ENCODE results near the gene APOBEC3G.

Gene APOBEC3G

GRCh38 chr22:39133871-39134270 is 56.8 kb downstream of the APOBEC3G start:
- no peak for DNase-seq
- no peak for ATAC-seq (ENCODE audit: insufficient read depth, low read depth)

DNA sequence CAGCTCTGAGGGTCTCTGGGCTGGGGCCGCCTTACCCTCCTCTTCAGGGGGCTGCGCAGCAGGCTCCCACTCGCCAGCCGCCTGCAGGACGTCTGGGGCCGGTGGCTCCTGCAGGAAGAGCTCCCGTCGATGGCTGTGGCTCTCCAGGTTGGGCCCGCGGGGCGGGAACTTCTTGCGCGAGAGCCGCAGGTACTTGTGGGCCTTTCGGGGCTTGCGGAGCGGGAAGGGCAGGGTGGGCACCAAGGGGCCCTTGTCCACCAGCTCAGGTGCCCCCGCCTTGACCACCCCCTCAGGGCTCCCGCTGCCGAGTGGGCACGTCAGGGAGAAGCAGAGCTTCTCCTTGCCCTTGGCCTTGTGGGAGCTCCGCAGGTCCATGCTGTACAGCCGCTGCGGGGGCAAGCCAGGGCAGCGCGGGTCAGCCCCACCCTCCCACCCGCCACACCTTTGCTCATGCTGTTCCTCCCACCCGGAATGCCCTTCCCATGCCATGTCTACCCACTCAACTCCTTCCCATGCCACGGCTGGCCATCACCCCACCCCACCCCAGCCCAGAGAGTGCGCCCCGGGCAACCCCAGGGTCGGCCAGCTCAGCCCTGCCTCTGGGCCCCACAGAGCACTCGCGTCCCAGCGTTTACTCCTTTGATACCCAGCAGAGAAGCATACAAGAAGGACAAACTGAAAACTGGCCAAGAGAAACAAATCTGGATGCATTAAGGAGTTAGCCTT is 57.5 kb downstream of the APOBEC3G start:
- no peak for DNase-seq
- no peaks in the 10 kb centered on the region for H3K27me3 ChIP-seq (ENCODE audit: insufficient read depth, low read length, poor library complexity)
- no peak overlapping the region for H2AFZ ChIP-seq (ENCODE audit: low read depth, low read length)
- TF ChIP-seq EZH2 (IDR thresholded peaks at IDR 0.05; ENCODE audit: borderline replicate concordance, low read depth, low read length, severe bottlenecking) (no peak), CTCF (IDR thresholded peaks at IDR 0.05; ENCODE audit: borderline replicate concordance, extremely low read depth, low read length, poor library complexity, severe bottlenecking) (no peak)
- H3K4me3 ChIP-seq (ENCODE audit: low read depth in 1 of 2, low read length in 2 of 2), result no peak overlapping the region
- H3K27ac ChIP-seq (ENCODE audit: low read length), result no peak overlapping the region
- no peaks in the 10 kb centered on the region for H3K36me3 ChIP-seq (ENCODE audit: insufficient read depth, low read length)
- no peak for ATAC-seq (ENCODE audit: insufficient read depth, low read depth)
- H3K79me2 ChIP-seq (ENCODE audit: insufficient read depth, low read length), result no peaks in the 10 kb centered on the region
- H3K4me1 ChIP-seq (ENCODE audit: insufficient read depth, low read length), result no peaks in the 10 kb centered on the region
- H3K4me2 ChIP-seq (ENCODE audit: insufficient read depth, low read length), result no peak overlapping the region
- no peaks in the 10 kb centered on the region for H3K9me3 ChIP-seq (ENCODE audit: insufficient read depth, low read length, severe bottlenecking)
- peaks cover 7% of the 10 kb centered on the region for H4K20me1 ChIP-seq (ENCODE audit: insufficient read depth, low read length)
- H3K9ac ChIP-seq (ENCODE audit: low read depth, low read length), result no peak overlapping the region

More at GRCh38 chr22:39133871-39134270, 56.8 kb downstream of the APOBEC3G start:
- Histone ChIP-seq H3K4me2 (ENCODE audit: insufficient read depth, low read length) (no peak overlapping the region), H2AFZ (ENCODE audit: low read depth, low read length) (no peak overlapping the region), H3K4me1 (ENCODE audit: insufficient read depth, low read length) (no peaks in the 10 kb centered on the region), H4K20me1 (ENCODE audit: insufficient read depth, low read length) (peaks cover 7% of the 10 kb centered on the region), H3K27ac (ENCODE audit: low read length) (no peak overlapping the region), H3K9me3 (ENCODE audit: insufficient read depth, low read length, severe bottlenecking) (no peaks in the 10 kb centered on the region), H3K4me3 (ENCODE audit: low read depth in 1 of 2, low read length in 2 of 2) (no peak overlapping the region), H3K79me2 (ENCODE audit: insufficient read depth, low read length) (no peaks in the 10 kb centered on the region), H3K27me3 (ENCODE audit: insufficient read depth, low read length, poor library complexity) (no peaks in the 10 kb centered on the region), H3K9ac (ENCODE audit: low read depth, low read length) (no peak overlapping the region), H3K36me3 (ENCODE audit: insufficient read depth, low read length) (no peaks in the 10 kb centered on the region)
- TF ChIP-seq CTCF (IDR thresholded peaks at IDR 0.05; ENCODE audit: borderline replicate concordance, extremely low read depth, low read length, poor library complexity, severe bottlenecking) (no peak), EZH2 (IDR thresholded peaks at IDR 0.05; ENCODE audit: borderline replicate concordance, low read depth, low read length, severe bottlenecking) (no peak)

- Histone ChIP-seq H3K4me2 (ENCODE audit: insufficient read depth, low read length) (no peak overlapping the region), H3K9me3 (ENCODE audit: insufficient read depth, low read length, severe bottlenecking) (no peaks in the 10 kb centered on the region), H3K4me1 (ENCODE audit: insufficient read depth, low read length) (no peaks in the 10 kb centered on the region), H3K36me3 (ENCODE audit: insufficient read depth, low read length) (no peaks in the 10 kb centered on the region), H3K9ac (ENCODE audit: low read depth, low read length) (no peak overlapping the region), H3K27me3 (ENCODE audit: insufficient read depth, low read length, poor library complexity) (no peaks in the 10 kb centered on the region), H4K20me1 (ENCODE audit: insufficient read depth, low read length) (peaks cover 7% of the 10 kb centered on the region), H3K27ac (ENCODE audit: low read length) (no peak overlapping the region), H2AFZ (ENCODE audit: low read depth, low read length) (no peak overlapping the region), H3K79me2 (ENCODE audit: insufficient read depth, low read length) (no peaks in the 10 kb centered on the region), H3K4me3 (ENCODE audit: low read depth in 1 of 2, low read length in 2 of 2) (no peak overlapping the region)
- ATAC-seq (ENCODE audit: insufficient read depth, low read depth) (peak; percentile 78; the same call in 2 of the 3 replicates), DNase-seq (peak; percentile 44)
- TF ChIP-seq EZH2 (IDR thresholded peaks at IDR 0.05; ENCODE audit: borderline replicate concordance, low read depth, low read length, severe bottlenecking) (no peak), CTCF (IDR thresholded peaks at IDR 0.05; ENCODE audit: borderline replicate concordance, extremely low read depth, low read length, poor library complexity, severe bottlenecking) (peak; percentile 67)
Observed at GRCh38 chr22:39135092-39135896, 58.2 kb downstream of the APOBEC3G start.
